ENCODE data around the gene ADAMTS9.
"Not testable (repeated sequence)": the region's sequence is repeated elsewhere in the genome, so short reads cannot be mapped to it uniquely, and the experiment has no call there.

Gene ADAMTS9

GRCh38 chr3:64571982-64572381, 115.8 kb downstream of the ADAMTS9 start:
- no peak for DNase-seq (ENCODE audit: low read depth)

GRCh38 chr3:64568895-64569517, 118.8 kb downstream of the ADAMTS9 start:
- no peak for DNase-seq (ENCODE audit: low read depth)

DNA sequence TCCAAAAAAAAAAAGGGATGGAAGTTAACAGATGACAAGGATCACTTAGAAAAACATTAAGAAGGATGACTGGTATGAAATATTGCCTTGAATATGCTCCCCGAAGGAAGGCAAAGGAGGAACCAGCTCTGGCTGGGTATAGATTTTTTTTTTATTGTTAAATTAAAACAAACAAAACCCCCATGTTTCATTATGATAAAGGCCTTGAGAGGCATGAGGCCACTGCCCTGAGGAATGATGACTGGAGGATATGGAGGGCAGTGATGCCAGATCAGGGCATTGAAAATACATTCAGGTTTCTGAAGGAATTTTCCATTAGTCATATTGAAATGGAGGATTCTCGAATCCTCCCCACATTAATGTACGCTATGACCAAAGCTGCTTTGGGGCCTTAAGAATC, 120.9 kb downstream of the ADAMTS9 start:
- DNase-seq (ENCODE audit: low read depth): no peak

GRCh38 chr3:64563751-64564150, 124.0 kb downstream of the ADAMTS9 start:
- DNase-seq (ENCODE audit: low read depth): no peak

- no peak for DNase-seq (ENCODE audit: low read depth)
Measured at GRCh38 chr3:64561868-64562267, 125.9 kb downstream of the ADAMTS9 start.

DNA sequence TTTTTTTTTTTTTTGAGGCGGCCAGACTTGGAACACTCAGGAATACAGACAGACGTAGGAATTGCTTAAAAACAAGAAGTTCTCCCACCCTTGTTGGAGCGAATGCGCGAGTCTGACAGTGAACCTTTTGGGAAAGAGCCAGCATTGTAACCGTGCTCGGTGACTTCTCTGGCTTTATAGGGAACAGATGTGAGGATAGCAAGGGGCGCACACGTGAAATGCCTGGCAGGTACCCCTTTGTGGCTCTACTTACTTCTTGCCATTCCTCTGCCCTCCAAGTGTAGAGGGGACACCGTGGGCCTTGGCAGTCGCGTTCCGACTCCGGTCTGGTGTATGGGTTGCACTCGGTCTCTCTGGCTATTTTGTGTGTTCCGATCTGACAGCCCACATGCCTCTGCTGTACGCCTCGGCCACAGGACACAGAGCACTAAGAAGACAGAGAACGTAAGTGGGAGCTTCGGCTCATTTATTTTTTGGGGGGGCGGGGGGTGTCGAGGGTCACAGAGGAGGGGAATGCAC, 126.4 kb downstream of the ADAMTS9 start:
- no peak for DNase-seq (ENCODE audit: low read depth)

DNA sequence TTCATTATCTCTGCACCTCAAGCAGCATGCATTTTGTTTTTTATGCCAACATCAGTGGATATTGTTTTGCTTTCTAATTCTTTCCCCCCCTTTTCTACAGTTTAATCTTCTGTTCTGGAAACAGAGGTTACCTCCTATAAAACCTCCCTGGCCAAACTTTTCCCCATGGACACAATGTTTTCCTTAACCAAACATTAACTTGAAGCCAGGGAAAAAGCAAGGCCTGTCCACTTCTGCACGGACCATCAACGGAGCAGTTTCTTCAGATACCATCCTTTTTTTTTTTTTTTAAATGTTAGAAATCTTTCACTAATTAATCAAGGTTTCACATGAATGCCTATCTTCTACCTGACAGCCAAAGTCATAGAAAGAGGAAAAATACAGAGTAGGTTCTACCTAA, 127.0 kb downstream of the ADAMTS9 start:
- DNase-seq (ENCODE audit: low read depth): no peak

DNA sequence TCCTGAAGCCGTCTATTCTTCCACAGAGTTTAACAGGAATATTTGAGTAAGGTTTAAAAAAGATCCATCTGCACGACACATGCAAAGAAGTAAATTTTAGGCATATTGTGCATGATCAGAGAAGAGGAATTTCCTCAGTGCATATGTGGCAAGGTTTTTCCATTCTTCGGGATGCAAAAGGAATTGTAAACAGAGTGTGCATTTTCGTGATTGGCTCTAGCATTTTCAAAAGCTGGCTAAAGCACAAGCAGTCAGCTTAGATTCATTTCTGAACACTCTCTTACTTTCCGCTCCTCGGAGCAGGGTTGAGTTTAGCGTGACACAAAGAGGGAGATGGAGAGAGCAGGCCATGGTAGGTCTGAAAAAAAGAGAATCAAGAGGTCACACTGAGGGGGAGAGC, 128.2 kb downstream of the ADAMTS9 start:
- DNase-seq (ENCODE audit: low read depth): no peak

- DNase-seq (ENCODE audit: low read depth): no peak
Measured at GRCh38 chr3:64556046-64556445, 131.8 kb downstream of the ADAMTS9 start.

- no peak for DNase-seq (ENCODE audit: low read depth)
Measured at GRCh38 chr3:64555351-64555750, 132.4 kb downstream of the ADAMTS9 start.

GRCh38 chr3:64554096-64554920, 133.5 kb downstream of the ADAMTS9 start:
- no peak for DNase-seq (ENCODE audit: low read depth)

- no peak for DNase-seq (ENCODE audit: low read depth)
Measured at GRCh38 chr3:64552966-64553365, 134.8 kb downstream of the ADAMTS9 start.

DNA sequence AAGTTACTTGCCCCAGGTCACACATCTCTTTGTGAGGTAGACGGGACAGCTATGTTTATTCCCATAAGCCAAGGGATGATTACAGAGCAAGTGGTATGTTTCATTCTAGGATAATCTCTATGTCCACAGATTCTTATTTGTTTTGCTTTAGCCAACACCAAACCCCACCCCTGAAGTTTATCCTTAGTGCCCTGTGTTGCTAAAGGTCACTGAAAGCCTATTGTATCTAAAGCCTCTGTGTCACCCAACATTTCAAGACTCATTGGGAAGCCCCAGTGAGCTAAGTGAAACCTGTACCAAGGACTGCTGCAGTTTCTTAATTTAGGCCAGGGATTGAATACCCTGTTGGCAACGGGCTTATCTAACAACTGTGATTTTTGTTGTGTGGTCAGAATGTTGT, 135.6 kb downstream of the ADAMTS9 start:
- DNase-seq (ENCODE audit: low read depth): no peak

GRCh38 chr3:64551697-64552096, 136.1 kb downstream of the ADAMTS9 start:
- DNase-seq (ENCODE audit: low read depth): no peak

- DNase-seq (ENCODE audit: low read depth): no peak
Measured at GRCh38 chr3:64550745-64551144, 137.1 kb downstream of the ADAMTS9 start.

- DNase-seq (ENCODE audit: low read depth): no peak
Measured at GRCh38 chr3:64549869-64550268, 137.9 kb downstream of the ADAMTS9 start.

DNA sequence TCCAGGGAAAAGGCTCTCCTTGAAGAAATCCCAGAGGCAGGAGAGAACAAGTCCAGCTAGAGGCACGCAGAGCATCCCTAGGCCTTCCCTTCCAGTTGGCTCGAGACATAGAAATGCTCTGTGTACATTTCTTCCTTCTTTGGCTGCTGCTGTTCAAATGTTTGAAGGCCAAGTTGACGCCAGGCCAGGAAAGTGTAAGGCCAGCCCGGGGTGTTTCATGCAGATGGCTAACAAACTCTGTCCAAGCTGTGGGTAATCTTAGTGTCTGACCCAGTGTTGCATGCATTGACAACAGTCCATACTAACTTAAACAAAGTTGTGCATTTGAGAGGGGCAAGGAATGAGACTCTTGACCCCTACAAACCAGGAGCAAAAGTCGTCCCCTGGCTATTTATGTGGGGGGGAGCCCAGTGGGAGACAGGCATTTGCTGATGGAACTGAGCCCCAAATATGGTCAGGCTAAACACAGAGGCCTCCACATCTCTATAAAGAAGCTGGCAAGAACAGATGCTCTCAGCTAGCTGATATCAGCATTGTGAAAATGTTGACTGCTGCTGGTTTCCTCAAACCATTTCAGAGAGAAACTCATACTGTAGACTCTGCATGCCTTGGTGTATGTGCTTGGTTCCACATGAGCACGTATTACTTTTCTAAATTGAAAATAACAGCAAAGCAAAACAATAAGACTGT, 139.5 kb downstream of the ADAMTS9 start:
- DNase-seq (ENCODE audit: low read depth): no peak

DNA sequence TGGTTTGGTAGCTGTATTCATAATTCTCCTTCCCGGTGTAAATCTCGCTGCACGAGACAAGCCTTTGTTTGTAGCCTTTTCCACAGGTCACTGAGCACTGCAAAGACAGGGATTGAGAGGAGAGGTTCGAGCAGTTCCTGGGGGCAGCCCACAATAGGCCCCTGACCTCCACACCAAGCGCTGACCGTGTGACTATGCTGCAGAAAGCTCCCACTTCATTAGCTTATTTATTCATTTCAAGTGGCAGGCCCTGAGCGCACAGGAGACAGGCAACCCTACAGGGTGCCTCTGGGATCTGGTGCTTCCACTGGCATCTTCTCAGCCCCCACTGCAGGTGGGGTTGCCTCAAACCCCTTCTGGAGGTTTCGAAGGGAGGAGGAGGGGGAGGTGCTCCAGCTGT, 140.9 kb downstream of the ADAMTS9 start:
- DNase-seq (ENCODE audit: low read depth): no peak

- DNase-seq (ENCODE audit: low read depth): not testable (repeated sequence)
Measured at GRCh38 chr3:64545239-64545638, 142.6 kb downstream of the ADAMTS9 start.

DNA sequence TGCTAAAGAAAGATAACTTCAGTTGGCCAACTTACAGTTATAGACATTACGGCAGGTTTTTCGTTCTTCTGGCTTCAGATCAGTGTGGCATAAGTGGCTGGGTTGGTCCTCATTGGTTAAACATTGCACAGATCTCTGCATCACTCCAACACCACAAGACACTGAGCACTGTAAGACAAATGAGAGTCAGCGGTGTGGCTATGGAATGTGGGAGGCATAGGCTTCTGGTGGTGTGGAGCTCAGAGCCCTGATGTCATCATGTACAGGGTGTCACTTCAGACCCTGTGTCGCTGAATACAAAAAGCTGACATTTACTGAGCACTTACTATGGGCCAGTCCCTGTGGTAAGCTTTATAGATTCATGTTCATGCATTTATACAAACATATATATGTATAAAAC, 146.0 kb downstream of the ADAMTS9 start:
- DNase-seq (ENCODE audit: low read depth): no peak

DNA sequence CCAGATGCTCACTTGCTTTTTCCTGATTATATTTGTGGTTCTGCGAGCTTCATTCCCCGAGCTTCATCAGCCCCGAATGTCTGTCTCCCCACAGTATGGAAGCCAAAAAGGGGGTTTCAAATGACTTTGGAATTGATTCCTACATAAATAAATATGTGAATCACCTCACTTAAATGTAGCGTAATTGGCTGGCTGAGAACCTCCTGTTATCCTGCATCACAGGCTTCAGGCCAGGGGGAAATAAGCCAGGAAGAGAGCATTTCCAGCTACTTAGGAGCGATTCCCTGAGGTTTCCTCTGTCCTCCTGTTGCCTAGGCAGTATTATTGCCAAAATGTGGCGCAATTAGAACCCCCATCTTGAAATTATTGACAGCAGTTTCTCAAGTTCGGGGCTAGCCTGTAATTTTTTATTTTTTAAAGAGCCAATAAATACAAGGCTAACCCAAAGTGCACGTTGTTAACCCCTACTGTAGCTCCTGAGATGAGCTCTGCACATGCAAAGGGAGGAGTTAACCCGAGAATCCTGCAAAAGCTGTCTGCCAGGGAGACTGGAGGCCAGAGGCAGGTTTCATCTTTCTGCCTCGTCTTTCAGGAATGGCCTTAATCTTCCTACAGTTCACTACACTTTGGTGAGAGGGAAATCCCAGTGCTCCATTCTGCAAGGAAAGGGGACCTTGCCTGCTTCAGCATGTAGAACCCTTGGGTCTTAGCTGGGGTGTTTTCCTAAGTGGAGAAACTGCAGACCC, 148.2 kb downstream of the ADAMTS9 start:
- no peak for DNase-seq (ENCODE audit: low read depth)

DNA sequence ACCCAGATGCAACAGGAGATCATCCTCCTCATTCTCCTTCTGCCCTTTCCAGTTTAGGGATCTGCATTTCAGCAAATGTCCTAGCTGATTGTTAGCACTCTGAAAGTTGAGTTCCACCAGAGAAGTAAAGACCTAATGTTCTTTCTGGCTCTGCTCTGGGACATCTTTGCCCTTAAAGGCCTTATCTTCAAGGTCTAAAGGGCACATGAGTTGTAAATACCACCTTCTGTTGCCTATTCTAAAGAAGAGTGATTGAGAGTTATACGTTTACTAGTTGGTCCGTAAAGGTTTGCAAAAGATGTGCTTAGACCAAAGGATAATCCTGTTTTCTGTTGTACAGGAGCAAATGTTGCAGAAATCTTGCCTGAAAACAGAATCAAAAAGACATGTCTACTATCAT, 151.6 kb downstream of the ADAMTS9 start:
- no peak for DNase-seq (ENCODE audit: low read depth)

Data from stimulated activated CD8-positive, alpha-beta memory T cell treated with anti-CD3 and anti-CD28 coated beads, Interleukin-12 subunit alpha, Interleukin-12 subunit beta, amount 100 ng/mL, for 1 hour (primary cell).